Astrocyte (in vitro differentiated cells and primary cell): ENCODE results near the gene NCBP3.

ENCODE experiments used
- EZH2 ChIP-seq: IDR thresholded peaks from 2 replicates; pipeline ENCODE4 v1.6.1; 2012; ENCODE audit warnings: mild to moderate bottlenecking, low read length, inconsistent platforms; ENCODE audit not compliant: insufficient read depth
- TF ChIP-seq, protein P1 (sequence below): IDR thresholded peaks from 2 replicates; pipeline ENCODE4 v1.5.1; 2011; ENCODE audit warnings: low read depth, mild to moderate bottlenecking, inconsistent platforms, low read length, moderate library complexity; ENCODE audit not compliant: insufficient read depth

DNA sequence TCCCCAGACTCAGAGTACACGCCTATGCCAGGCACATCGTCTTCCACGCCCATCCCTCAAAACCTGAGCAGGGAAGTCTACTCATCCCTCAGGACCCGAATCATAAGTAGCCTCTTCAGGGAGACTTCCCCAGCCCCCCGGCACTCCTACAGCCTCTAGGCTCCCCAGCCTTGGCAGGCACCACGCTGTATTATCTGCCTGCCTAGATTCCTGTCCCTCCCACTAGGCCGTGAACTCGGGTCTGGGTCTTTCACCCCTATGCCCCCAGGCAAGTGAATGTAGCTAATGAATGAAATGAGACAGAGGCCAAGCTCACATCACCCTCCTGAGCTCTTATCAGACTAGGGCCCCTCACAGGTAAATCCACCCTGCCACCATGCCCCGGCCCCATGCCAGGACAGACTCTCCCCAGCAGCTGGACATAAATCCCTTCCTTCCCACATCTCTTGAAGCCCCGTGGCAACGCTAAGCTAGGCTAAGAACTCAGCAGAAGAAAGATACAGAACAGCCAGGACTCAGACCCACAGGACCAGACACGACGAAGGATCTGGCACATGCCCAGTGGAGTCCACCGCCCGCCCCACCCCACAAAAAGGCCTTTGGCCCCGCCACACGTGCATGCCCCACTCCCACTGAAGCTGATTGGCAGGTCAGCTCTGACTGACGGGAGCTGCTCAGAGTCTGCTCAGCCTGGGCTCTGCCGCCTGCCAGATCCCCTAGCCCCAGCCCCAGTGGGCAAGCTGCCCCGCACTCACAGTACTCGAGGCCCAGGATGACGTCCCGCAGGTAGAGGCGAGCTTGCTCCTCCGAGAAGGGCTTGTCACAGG, 33.8 kb upstream of the NCBP3 start:
- TF ChIP-seq, protein P1, sequence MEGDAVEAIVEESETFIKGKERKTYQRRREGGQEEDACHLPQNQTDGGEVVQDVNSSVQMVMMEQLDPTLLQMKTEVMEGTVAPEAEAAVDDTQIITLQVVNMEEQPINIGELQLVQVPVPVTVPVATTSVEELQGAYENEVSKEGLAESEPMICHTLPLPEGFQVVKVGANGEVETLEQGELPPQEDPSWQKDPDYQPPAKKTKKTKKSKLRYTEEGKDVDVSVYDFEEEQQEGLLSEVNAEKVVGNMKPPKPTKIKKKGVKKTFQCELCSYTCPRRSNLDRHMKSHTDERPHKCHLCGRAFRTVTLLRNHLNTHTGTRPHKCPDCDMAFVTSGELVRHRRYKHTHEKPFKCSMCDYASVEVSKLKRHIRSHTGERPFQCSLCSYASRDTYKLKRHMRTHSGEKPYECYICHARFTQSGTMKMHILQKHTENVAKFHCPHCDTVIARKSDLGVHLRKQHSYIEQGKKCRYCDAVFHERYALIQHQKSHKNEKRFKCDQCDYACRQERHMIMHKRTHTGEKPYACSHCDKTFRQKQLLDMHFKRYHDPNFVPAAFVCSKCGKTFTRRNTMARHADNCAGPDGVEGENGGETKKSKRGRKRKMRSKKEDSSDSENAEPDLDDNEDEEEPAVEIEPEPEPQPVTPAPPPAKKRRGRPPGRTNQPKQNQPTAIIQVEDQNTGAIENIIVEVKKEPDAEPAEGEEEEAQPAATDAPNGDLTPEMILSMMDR = no peak
- TF ChIP-seq EZH2 = no peak
